Stimulated activated CD8-positive, alpha-beta memory T cell treated with anti-CD3 and anti-CD28 coated beads, Interleukin-12 subunit alpha, Interleukin-12 subunit beta, amount 100 ng/mL, for 1 hour (primary cell): ENCODE measurements around the gene CLOCK.
A peak's percentile ranks its signal among the peaks of the same experiment; 100 is the strongest.
"Not testable (repeated sequence)": the region's sequence is repeated elsewhere in the genome, so short reads cannot be mapped to it uniquely, and the experiment has no call there.

Source experiments
- DNase-seq: peaks from one replicate; pipeline ENCODE4 v3.0.0-alpha.2; 2020; ENCODE audit warnings: low read depth

CLOCK gene

GRCh38 chr4:55546756-55547465 is at the start of gene CLOCK:
TSS of gene CLOCK (minus strand) at chr4:55546909. CDS start at chr4:55482785, 64,124 bp downstream.
- peak; percentile 71 for DNase-seq

- DNase-seq: no peak
Observed at GRCh38 chr4:55592014-55592413, 45.3 kb upstream of the CLOCK start, which contains the start of gene PDCL2. TSS of gene PDCL2 (minus strand) at chr4:55592245. CDS start at chr4:55592109, 136 bp downstream.

- DNase-seq: no peak
Observed at GRCh38 chr4:55588160-55588559, 41.5 kb upstream of the CLOCK start.

GRCh38 chr4:55582773-55583172 is 36.1 kb upstream of the CLOCK start:
- DNase-seq: not testable (repeated sequence)

- no peak for DNase-seq
Observed at GRCh38 chr4:55578341-55579010, 31.8 kb upstream of the CLOCK start.

- DNase-seq: no peak
Observed at GRCh38 chr4:55575513-55575912, 28.8 kb upstream of the CLOCK start.

GRCh38 chr4:55574252-55574651 is 27.5 kb upstream of the CLOCK start:
- no peak for DNase-seq

GRCh38 chr4:55571806-55572205 is 25.1 kb upstream of the CLOCK start:
- no peak for DNase-seq

GRCh38 chr4:55568905-55569504 is 22.3 kb upstream of the CLOCK start:
- no peak for DNase-seq

- DNase-seq: no peak
Observed at GRCh38 chr4:55561889-55562288, 15.2 kb upstream of the CLOCK start.

- DNase-seq: no peak
Observed at GRCh38 chr4:55560096-55560495, 13.4 kb upstream of the CLOCK start.

GRCh38 chr4:55554453-55555030 is 7.8 kb upstream of the CLOCK start:
- DNase-seq: no peak

GRCh38 chr4:55553441-55554201 is 6.9 kb upstream of the CLOCK start:
- no peak for DNase-seq

GRCh38 chr4:55551964-55552363 is 5.3 kb upstream of the CLOCK start:
- not testable (repeated sequence) for DNase-seq

- DNase-seq: no peak
Observed at GRCh38 chr4:55549888-55550287, 3.2 kb upstream of the CLOCK start.

GRCh38 chr4:55547918-55548317 is 1.2 kb upstream of the CLOCK start:
- no peak for DNase-seq

- no peak for DNase-seq
Observed at GRCh38 chr4:55547466-55547770, 709 bp upstream of the CLOCK start.

GRCh38 chr4:55546506-55546755 is 278 bp downstream of the CLOCK start:
- DNase-seq: no peak

GRCh38 chr4:55545641-55546505 is 836 bp downstream of the CLOCK start:
- DNase-seq: peak; percentile 30

- no peak for DNase-seq
Observed at GRCh38 chr4:55545151-55545550, 1.6 kb downstream of the CLOCK start.

- no peak for DNase-seq
Observed at GRCh38 chr4:55543858-55544257, 2.9 kb downstream of the CLOCK start.

- DNase-seq: no peak
Observed at GRCh38 chr4:55540271-55540670, 6.4 kb downstream of the CLOCK start.
